Upper lobe of left lung (tissue), 4 donors: ENCODE results near the gene SMURF2.

Source experiments
- POLR2A ChIP-seq, 4 donors: fragments of 450-650 bp; IDR thresholded peaks; one replicate each; pipeline ENCODE4 v1.5.1; 2016 to 2017; ENCODE audit warnings: antibody characterized with exemption in 4 of 4, mild to moderate bottlenecking in 2 of 4
- TF ChIP-seq, protein P1 (sequence below), 6 experiments: fragments of 450-650 bp in 4 of 6; fragments of 200-600 bp in 2 of 6; sonication (generic) in 2 of 6; IDR thresholded peaks; one replicate each; pipeline ENCODE4 v1.5.1; 2016 to 2019; ENCODE audit warnings: antibody characterized with exemption in 6 of 6

DNA sequence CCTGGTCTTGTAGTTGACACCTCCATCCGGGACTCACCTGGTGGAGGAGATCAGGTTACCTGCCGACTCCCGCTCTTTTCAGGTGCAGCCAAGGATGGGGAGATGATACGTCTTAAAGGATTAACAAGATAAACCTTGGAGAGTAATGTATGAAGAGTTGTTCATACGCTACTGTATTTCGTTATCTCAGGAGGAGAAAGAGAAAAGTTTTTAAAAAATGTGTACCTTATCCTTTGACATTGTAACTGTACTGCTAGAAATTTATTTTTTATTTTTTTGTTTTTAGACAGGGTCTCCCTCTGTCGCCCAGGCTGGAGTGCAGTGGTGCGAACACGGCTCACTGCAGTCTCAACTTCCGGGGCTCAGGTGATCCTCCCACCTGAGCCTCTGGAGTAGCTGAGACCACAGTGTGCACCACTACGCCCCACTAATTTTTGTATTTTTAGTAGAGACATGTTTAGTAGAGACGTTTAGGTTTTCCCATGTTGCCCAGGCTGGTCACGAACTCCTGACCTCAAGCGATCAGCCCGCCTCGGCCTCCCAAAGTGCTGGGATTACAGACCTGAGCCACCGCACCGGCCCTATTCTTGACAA lies 764 bp upstream of the SMURF2 start:
- no peak for TF ChIP-seq POLR2A (IDR thresholded peaks at IDR 0.05)
- TF ChIP-seq, protein P1, sequence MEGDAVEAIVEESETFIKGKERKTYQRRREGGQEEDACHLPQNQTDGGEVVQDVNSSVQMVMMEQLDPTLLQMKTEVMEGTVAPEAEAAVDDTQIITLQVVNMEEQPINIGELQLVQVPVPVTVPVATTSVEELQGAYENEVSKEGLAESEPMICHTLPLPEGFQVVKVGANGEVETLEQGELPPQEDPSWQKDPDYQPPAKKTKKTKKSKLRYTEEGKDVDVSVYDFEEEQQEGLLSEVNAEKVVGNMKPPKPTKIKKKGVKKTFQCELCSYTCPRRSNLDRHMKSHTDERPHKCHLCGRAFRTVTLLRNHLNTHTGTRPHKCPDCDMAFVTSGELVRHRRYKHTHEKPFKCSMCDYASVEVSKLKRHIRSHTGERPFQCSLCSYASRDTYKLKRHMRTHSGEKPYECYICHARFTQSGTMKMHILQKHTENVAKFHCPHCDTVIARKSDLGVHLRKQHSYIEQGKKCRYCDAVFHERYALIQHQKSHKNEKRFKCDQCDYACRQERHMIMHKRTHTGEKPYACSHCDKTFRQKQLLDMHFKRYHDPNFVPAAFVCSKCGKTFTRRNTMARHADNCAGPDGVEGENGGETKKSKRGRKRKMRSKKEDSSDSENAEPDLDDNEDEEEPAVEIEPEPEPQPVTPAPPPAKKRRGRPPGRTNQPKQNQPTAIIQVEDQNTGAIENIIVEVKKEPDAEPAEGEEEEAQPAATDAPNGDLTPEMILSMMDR (IDR thresholded peaks at IDR 0.05): no peak
